T-helper 22 cell (primary cell): ENCODE results near the gene USP4.
"Not testable (repeated sequence)": the region's sequence is repeated elsewhere in the genome, so short reads cannot be mapped to it uniquely, and the experiment has no call there.

ENCODE experiments used
- DNase-seq: peaks from one replicate; pipeline ENCODE4 v3.0.0-alpha.2; 2020; ENCODE audit warnings: low read depth

The USP4 gene, protein sequence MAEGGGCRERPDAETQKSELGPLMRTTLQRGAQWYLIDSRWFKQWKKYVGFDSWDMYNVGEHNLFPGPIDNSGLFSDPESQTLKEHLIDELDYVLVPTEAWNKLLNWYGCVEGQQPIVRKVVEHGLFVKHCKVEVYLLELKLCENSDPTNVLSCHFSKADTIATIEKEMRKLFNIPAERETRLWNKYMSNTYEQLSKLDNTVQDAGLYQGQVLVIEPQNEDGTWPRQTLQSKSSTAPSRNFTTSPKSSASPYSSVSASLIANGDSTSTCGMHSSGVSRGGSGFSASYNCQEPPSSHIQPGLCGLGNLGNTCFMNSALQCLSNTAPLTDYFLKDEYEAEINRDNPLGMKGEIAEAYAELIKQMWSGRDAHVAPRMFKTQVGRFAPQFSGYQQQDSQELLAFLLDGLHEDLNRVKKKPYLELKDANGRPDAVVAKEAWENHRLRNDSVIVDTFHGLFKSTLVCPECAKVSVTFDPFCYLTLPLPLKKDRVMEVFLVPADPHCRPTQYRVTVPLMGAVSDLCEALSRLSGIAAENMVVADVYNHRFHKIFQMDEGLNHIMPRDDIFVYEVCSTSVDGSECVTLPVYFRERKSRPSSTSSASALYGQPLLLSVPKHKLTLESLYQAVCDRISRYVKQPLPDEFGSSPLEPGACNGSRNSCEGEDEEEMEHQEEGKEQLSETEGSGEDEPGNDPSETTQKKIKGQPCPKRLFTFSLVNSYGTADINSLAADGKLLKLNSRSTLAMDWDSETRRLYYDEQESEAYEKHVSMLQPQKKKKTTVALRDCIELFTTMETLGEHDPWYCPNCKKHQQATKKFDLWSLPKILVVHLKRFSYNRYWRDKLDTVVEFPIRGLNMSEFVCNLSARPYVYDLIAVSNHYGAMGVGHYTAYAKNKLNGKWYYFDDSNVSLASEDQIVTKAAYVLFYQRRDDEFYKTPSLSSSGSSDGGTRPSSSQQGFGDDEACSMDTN

DNA sequence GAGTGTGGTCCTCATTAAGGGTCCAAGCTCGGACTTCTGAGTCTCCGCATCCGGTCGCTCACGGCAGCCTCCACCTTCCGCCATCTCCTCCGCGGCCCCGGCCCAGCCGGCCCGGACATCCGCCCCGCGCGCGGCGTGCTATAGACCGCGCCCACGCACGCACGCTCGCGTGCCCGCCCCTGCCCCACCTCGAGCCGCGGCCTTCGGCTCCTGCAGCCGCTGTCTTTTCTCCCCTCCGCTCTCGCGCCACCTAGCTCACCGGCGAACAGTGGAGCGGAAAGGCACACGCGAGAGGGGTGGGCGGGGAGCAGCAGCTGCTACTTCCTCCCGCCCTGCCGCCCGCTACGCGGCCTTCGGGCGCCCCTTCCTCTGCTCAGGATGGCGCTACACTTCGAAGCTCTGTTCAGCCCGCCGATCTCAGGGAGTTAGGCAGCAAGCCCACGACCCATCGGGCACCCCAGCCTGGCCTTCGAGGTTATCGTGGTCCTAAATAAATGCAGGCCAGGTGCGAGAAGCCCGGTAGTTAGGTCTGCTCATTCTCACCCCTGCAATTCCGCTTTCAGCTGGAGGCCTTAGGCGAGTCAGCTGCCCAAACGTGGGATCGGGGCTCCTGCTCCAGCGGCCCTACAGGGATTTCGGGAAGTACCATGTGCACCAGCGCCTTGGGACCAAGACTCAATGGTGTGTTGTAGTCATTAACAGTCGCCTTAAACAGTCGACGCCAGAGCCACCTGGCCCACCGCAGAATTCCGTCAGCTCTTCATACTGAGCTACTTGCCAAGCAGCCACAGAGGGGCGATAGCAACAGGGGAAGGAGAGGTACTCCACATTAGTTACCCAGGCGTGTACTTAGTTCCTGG, at the start of gene USP4:
Gene USP4, minus strand, starts transcription at position 113 of the 860 bp plus-strand sequence. Its CDS starts 29 bp downstream, at position 84.
- DNase-seq: peak; percentile 86

GRCh38 chr3:49389297-49389696, 49.4 kb upstream of the USP4 start:
- DNase-seq: no peak

- no peak for DNase-seq
Observed at GRCh38 chr3:49388289-49388820, 48.5 kb upstream of the USP4 start.

DNA sequence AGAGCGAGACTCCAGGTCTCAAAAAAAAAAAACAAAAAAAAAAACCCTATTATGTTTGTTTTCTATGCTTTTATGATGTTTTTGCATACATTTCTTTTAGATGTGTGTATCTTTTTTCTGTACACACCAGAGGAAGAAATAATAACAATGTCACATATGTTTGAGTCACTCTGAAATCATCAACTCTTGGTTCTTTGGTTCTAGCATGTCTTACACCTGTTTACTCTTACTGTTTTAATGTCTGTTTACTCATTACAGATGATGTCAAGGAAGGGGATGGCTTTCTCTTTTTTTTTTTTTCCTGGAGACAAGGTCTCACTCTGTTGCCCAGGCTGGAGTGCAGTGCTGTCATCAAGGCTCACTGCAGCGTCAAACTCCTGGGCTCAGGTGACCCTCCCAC, 47.9 kb upstream of the USP4 start:
- DNase-seq: no peak

GRCh38 chr3:49386056-49386756, 46.4 kb upstream of the USP4 start:
- no peak for DNase-seq

DNA sequence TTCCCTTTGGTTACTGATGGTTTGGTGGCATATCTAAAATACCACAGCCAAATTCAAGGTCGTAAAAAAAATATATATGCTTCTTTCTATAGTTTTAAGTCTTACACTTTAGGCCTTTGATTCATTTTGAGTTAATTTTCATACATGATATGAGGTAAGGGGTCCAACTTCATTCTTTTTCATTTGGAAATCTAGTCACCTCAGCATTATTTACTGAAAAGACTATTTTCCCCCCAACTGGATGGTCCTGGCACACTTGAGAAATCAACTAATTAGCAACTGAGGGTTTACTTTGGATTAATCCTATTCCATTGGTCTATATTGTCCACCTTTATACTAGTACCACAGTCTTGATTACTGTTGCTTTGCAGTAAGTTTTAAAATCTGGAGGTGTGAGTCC, 45.8 kb upstream of the USP4 start:
- DNase-seq: no peak

- DNase-seq: no peak
Observed at GRCh38 chr3:49383387-49383786, 43.5 kb upstream of the USP4 start.

GRCh38 chr3:49378249-49378895, 38.5 kb upstream of the USP4 start:
- no peak for DNase-seq

- DNase-seq: peak; percentile 25
Observed at GRCh38 chr3:49377483-49377882, 37.6 kb upstream of the USP4 start.

DNA sequence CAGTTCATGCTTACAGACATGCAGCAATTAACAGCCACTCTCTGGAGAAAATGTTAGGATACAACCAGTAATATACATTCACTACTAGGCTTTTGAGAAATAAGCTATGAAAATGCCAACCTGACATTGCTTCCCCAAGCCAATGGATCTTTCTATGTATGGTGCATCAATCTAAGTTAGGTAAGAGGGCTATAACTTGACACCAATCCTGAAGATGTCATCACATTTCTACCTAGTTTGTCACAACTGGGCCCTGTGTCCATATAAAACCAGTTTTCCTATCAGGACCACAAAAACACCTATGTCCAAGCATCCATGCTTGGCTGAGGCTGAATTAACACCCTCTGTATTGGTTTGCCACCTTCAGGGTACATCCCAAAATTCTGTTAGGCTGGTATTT, 32.1 kb upstream of the USP4 start:
- DNase-seq: no peak

GRCh38 chr3:49370585-49371290, 30.9 kb upstream of the USP4 start:
- DNase-seq: no peak

DNA sequence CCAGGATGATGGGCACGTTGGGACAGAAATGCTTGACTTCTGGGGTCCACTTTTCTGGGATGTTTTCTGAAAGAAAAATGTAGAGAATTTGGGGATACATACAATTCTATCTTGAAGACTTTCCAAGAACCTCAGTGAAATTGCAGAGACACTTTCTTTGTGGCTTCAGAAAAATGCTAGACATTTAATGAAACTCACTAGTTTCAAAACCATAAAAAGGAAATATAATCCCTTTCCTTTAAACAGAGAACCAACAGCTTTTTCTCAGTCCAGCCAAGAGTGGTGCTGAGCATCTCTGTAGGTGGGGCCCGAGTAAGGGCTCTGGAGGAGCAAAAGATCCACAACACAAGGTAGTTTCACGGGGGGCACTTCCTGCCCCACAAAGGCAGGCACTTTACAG, 22.7 kb upstream of the USP4 start:
- DNase-seq: no peak

GRCh38 chr3:49359623-49360022, 19.8 kb upstream of the USP4 start:
- no peak for DNase-seq

GRCh38 chr3:49358884-49359225, 19.0 kb upstream of the USP4 start:
- no peak for DNase-seq

DNA sequence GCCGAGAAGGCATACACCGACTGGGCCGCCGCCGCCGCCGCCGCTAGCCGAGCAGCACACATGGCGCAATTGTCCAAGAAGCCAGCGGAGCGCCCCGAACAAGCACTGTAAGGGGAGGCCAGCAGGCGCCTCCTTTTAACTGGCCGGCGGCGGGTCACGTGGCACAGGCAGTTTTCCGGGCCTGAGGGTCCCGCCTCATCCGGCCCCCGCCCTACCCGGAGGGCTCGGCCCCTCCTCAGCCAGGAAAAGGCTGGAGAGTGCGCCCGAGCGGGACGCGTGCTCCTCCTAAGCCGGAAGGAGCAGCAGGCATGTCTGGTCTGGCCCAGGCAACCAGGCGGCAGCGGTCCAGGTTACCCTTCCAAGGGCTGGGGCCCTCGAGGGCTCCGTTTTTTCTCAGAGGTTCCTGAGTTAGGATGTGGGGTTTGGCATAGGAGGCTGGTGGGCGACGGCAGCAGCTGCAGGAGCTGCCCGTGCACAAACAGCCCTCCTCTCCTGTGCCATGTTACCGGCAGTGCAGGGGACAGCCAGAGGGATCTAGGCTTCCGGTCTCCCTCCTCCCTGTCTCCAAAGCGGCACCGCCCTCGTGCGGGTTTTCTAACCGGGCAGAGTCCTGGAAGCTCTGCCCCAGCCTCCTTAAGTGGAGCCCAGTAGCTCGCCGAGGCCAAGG, 18.5 kb upstream of the USP4 start, which contains the start of gene GPX1:
Gene GPX1, minus strand, starts transcription at position 137 of the 667 bp plus-strand sequence. Its CDS starts 75 bp downstream, at position 62.
- peak; percentile 72 for DNase-seq

- peak; percentile 21 for DNase-seq
Observed at GRCh38 chr3:49357443-49358216, 17.8 kb upstream of the USP4 start.

DNA sequence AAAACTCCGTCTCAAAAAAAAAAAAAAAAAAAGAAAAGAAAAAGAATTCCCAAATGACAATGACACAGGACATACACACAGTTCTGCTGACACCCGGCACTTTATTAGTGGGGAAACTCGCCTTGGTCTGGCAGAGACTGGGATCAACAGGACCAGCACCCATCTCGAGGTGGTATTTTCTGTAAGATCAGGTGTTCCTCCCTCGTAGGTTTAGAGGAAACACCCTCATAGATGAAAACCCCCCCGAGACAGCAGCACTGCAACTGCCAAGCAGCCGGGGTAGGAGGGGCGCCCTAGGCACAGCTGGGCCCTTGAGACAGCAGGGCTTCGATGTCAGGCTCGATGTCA, 17.2 kb upstream of the USP4 start:
- not testable (repeated sequence) for DNase-seq

DNA sequence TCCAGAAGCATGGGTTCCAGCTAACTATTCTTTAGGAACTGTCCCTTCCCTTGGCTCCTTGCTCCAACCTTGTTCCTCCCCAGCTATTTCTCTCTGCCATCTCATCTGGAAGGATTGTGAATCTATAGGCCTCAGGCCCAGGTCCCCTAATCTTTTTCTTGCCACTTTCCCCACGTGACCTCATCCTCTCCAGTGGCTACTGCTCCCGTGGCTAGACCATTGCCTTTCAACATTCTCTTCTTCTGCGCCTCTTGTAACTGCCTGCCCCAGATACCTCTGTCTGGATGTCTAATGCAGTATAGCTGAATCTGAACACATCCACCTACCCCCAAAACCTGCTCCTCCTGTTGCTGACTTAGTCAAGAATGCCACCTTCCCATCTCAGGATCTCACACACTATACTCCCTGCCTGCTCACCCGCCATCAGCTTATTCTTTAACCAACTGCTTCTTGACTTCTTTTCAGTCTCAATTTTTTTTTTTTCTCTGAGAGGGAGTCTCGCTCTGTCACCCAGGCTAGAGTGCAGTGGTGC, 13.1 kb upstream of the USP4 start:
- DNase-seq: no peak
